DMS153 (cell line): ENCODE results near the gene WDR5.

Experiments used
- DNase-seq: peaks from one replicate; lab custom pipeline; 2025; lab: John Stamatoyannopoulos, UW

WDR5 gene

GRCh38 chr9:134188386-134189144, 52.7 kb downstream of the WDR5 start:
- DNase-seq, result no peak

- DNase-seq, result no peak
These were observed 53.2 kb downstream of the WDR5 start for GRCh38 chr9:134189145-134189469.

- no peak for DNase-seq
These were observed 53.8 kb downstream of the WDR5 start for GRCh38 chr9:134189470-134190231.

GRCh38 chr9:134190232-134191121, 54.6 kb downstream of the WDR5 start:
- no peak for DNase-seq

GRCh38 chr9:134191455-134192209, 55.8 kb downstream of the WDR5 start:
- DNase-seq, result no peak

- no peak for DNase-seq
These were observed 56.5 kb downstream of the WDR5 start for GRCh38 chr9:134192311-134192950.

GRCh38 chr9:134192951-134193731, 57.3 kb downstream of the WDR5 start:
- DNase-seq, result no peak

- DNase-seq, result no peak
These were observed 58.1 kb downstream of the WDR5 start for GRCh38 chr9:134193912-134194535.

GRCh38 chr9:134195558-134195957, 59.7 kb downstream of the WDR5 start:
- DNase-seq, result no peak

- no peak for DNase-seq
These were observed 61.0 kb downstream of the WDR5 start for GRCh38 chr9:134196911-134197310.

- no peak for DNase-seq
These were observed 62.9 kb downstream of the WDR5 start for GRCh38 chr9:134198791-134199190.

GRCh38 chr9:134200730-134201129, 64.8 kb downstream of the WDR5 start:
- DNase-seq, result no peak

- no peak for DNase-seq
These were observed 67.3 kb downstream of the WDR5 start for GRCh38 chr9:134203224-134203623.

GRCh38 chr9:134204041-134204440, 68.2 kb downstream of the WDR5 start:
- DNase-seq, result no peak

- no peak for DNase-seq
These were observed 69.2 kb downstream of the WDR5 start for GRCh38 chr9:134204991-134205578.

- peak; percentile 83 for DNase-seq
These were observed 69.9 kb downstream of the WDR5 start for GRCh38 chr9:134205672-134206310.

GRCh38 chr9:134206311-134207300, 70.7 kb downstream of the WDR5 start:
- no peak for DNase-seq

GRCh38 chr9:134208310-134208841, 72.5 kb downstream of the WDR5 start:
- DNase-seq, result no peak
